ENCODE results near the gene NPS. TPM values are rescaled to one million over a fixed set of nuclear protein-coding genes. Genes with fewer than 3 reads are reported as not detected.

Gene NPS
- polyA plus RNA-seq, 12 donors = 1.4 to 2.1 TPM; not detected in 10

Other genes with a start within 250 kb of the NPS start
- under 1 TPM in 10 of 12 donors, not detected in 2; 0.05 to 0.65 (median 0.27) TPM for gene FOXI2, start 187.9 kb downstream of the NPS start, polyA plus RNA-seq (ENCODE audit: insufficient read length in 12 of 12)

Data from muscle of arm (tissue), 12 donors.